GM21576 (cell line): ENCODE measurements around the gene LMF1.

ENCODE experiments used
- ATAC-seq: cut with Tn5 transposase; IDR thresholded peaks from one replicate; pipeline ENCODE4 v1.9.1; 2021; ENCODE audit warnings: mild to moderate bottlenecking, moderate library complexity; ENCODE audit not compliant: unreplicated experiment

LMF1 gene

GRCh38 chr16:916035-916799 is 54.6 kb downstream of the LMF1 start:
- no peak for ATAC-seq

GRCh38 chr16:915546-915945 is 55.2 kb downstream of the LMF1 start:
- ATAC-seq: no peak

- ATAC-seq: no peak
These were observed 56.3 kb downstream of the LMF1 start for GRCh38 chr16:914440-914839.

GRCh38 chr16:913817-914439 is 56.9 kb downstream of the LMF1 start:
- no peak for ATAC-seq

- no peak for ATAC-seq
These were observed 57.8 kb downstream of the LMF1 start for GRCh38 chr16:912684-913613.

- no peak for ATAC-seq
These were observed 58.5 kb downstream of the LMF1 start for GRCh38 chr16:912322-912683.

- ATAC-seq: no peak
These were observed 59.0 kb downstream of the LMF1 start for GRCh38 chr16:911604-912321.

- ATAC-seq: no peak
These were observed 59.7 kb downstream of the LMF1 start for GRCh38 chr16:911101-911500.

GRCh38 chr16:910181-910580 is 60.6 kb downstream of the LMF1 start:
- ATAC-seq: no peak

- ATAC-seq: no peak
These were observed 61.3 kb downstream of the LMF1 start for GRCh38 chr16:909281-910000.

- ATAC-seq: no peak
These were observed 62.1 kb downstream of the LMF1 start for GRCh38 chr16:908526-909155.

- no peak for ATAC-seq
These were observed 62.9 kb downstream of the LMF1 start for GRCh38 chr16:907842-908241.

GRCh38 chr16:907361-907760 is 63.4 kb downstream of the LMF1 start:
- no peak for ATAC-seq

GRCh38 chr16:906296-906695 is 64.5 kb downstream of the LMF1 start:
- ATAC-seq: no peak

GRCh38 chr16:901715-902601 is 68.8 kb downstream of the LMF1 start:
- no peak for ATAC-seq

GRCh38 chr16:901149-901548 is 69.6 kb downstream of the LMF1 start:
- ATAC-seq: no peak

- no peak for ATAC-seq
These were observed 70.6 kb downstream of the LMF1 start for GRCh38 chr16:900211-900610.

- no peak for ATAC-seq
These were observed 71.1 kb downstream of the LMF1 start for GRCh38 chr16:899683-900060.
